GM19025 (cell line): ENCODE data around the gene HP.
A peak's percentile ranks its signal among the peaks of the same experiment; 100 is the strongest.
"Not testable (repeated sequence)": the region's sequence is repeated elsewhere in the genome, so short reads cannot be mapped to it uniquely, and the experiment has no call there.

Source experiments
- ATAC-seq: cut with Tn5 transposase; IDR thresholded peaks from one replicate; pipeline ENCODE4 v1.9.1; 2021; ENCODE audit warnings: mild to moderate bottlenecking, low read depth, moderate library complexity; ENCODE audit not compliant: unreplicated experiment

HP gene

GRCh38 chr16:72054254-72054847 is at the start of gene HP:
Gene HP (plus strand): TSS chr16:72054505. CDS start chr16:72054653, 148 bp downstream.
- ATAC-seq, result not testable (repeated sequence)

GRCh38 chr16:72008065-72008423 is 46.3 kb upstream of the HP start:
- not testable (repeated sequence) for ATAC-seq

- ATAC-seq, result peak; percentile 99
These were observed 45.7 kb upstream of the HP start, which contains the start of gene DHODH for GRCh38 chr16:72008424-72009216. Gene DHODH (plus strand): TSS chr16:72008744. CDS start chr16:72008765, 21 bp downstream.

- ATAC-seq, result no peak
These were observed 44.5 kb upstream of the HP start for GRCh38 chr16:72009779-72010178.

GRCh38 chr16:72012607-72013006 is 41.7 kb upstream of the HP start:
- ATAC-seq, result no peak

GRCh38 chr16:72013389-72013788 is 40.9 kb upstream of the HP start:
- ATAC-seq, result no peak

- ATAC-seq, result no peak
These were observed 40.3 kb upstream of the HP start for GRCh38 chr16:72013888-72014581.

- no peak for ATAC-seq
These were observed 39.6 kb upstream of the HP start for GRCh38 chr16:72014675-72015074.

- ATAC-seq, result no peak
These were observed 39.2 kb upstream of the HP start for GRCh38 chr16:72015124-72015523.

- no peak for ATAC-seq
These were observed 35.8 kb upstream of the HP start for GRCh38 chr16:72018470-72018869.

- no peak for ATAC-seq
These were observed 33.3 kb upstream of the HP start for GRCh38 chr16:72021043-72021442.

- no peak for ATAC-seq
These were observed 32.2 kb upstream of the HP start for GRCh38 chr16:72022127-72022526.

GRCh38 chr16:72023962-72024361 is 30.3 kb upstream of the HP start:
- no peak for ATAC-seq

- ATAC-seq, result no peak
These were observed 29.4 kb upstream of the HP start for GRCh38 chr16:72024862-72025382.

GRCh38 chr16:72025404-72026114 is 28.7 kb upstream of the HP start:
- ATAC-seq, result no peak

- ATAC-seq, result no peak
These were observed 26.5 kb upstream of the HP start for GRCh38 chr16:72027669-72028378.

GRCh38 chr16:72029567-72030271 is 24.6 kb upstream of the HP start:
- ATAC-seq, result no peak

- ATAC-seq, result no peak
These were observed 20.9 kb upstream of the HP start for GRCh38 chr16:72033437-72033836.

GRCh38 chr16:72036098-72036497 is 18.2 kb upstream of the HP start:
- no peak for ATAC-seq
